Caco-2 (cell line): ENCODE data around the gene TGFBRAP1. TPM values are rescaled to one million over a fixed set of nuclear protein-coding genes. Genes with fewer than 3 reads are reported as not detected.

Experiments used
- BruUV-seq: library from RNA; stranded (reverse); fragments of 400-500 nt; replicated peaks from 2 replicates; lab custom pipeline; 2021; lab: Mats Ljungman, UMichigan
- CTCF ChIA-PET: fragments of 300-600 bp; sonication (Branson Sonifier 250); formaldehyde crosslinking; loops from one replicate; lab custom pipeline; 2022; ENCODE audit warnings: antibody characterized with exemption; lab: Charles Lee
- POLR2A ChIA-PET: fragments of 300-600 bp; sonication (Branson Sonifier 250); formaldehyde crosslinking; loops from one replicate; lab custom pipeline; 2022; ENCODE audit warnings: antibody characterized with exemption; lab: Charles Lee
- DNase-seq, 2 experiments: peaks; one replicate each; pipeline versions ENCODE4 v3.0.0 to v3.0.0-alpha.2; 2020 to 2022
- H3K27me3 ChIP-seq: replicated peaks from 2 replicates; pipeline ENCODE4 v1.6.0; 2011; ENCODE audit warnings: low read length; ENCODE audit not compliant: control insufficient read depth, insufficient read depth
- H3K36me3 ChIP-seq: 2 replicates; pipeline ENCODE4 v1.5.1; 2011; ENCODE audit warnings: low read length; ENCODE audit not compliant: control insufficient read depth, insufficient read depth
- H3K4me1 ChIP-seq: fragments of 250-450 bp; sonication (Bioruptor Pico); 2 replicates; pipeline ENCODE4 v1.5.1; 2020; ENCODE audit warnings: mild to moderate bottlenecking
- H3K4me3 ChIP-seq: 2 replicates; pipeline ENCODE4 v1.5.1; 2011; ENCODE audit warnings: low read depth, mild to moderate bottlenecking, control low read depth, low read length
- H3K9me3 ChIP-seq: fragments of 250-450 bp; sonication (Bioruptor Pico); 2 replicates; pipeline ENCODE4 v1.5.1; 2020; ENCODE audit warnings: mild to moderate bottlenecking, moderate library complexity
- H3K27ac Mint-ChIP-seq: one replicate; pipeline ENCODE4 v1.8.0; 2022; ENCODE audit warnings: mixed read lengths; ENCODE audit not compliant: unreplicated experiment
- H3K27me3 Mint-ChIP-seq: one replicate; pipeline ENCODE4 v1.8.0; 2022; ENCODE audit warnings: mixed read lengths; ENCODE audit not compliant: insufficient read depth, unreplicated experiment
- H3K36me3 Mint-ChIP-seq: one replicate; pipeline ENCODE4 v1.8.0; 2022; ENCODE audit warnings: mild to moderate bottlenecking, mixed read lengths; ENCODE audit not compliant: insufficient read depth, unreplicated experiment
- H3K4me1 Mint-ChIP-seq: one replicate; pipeline ENCODE4 v1.8.0; 2022; ENCODE audit warnings: low read depth, mixed read lengths; ENCODE audit not compliant: unreplicated experiment
- H3K4me3 Mint-ChIP-seq: one replicate; pipeline ENCODE4 v1.8.0; 2022; ENCODE audit warnings: mild to moderate bottlenecking, moderate library complexity, mixed read lengths; ENCODE audit not compliant: unreplicated experiment
- H3K9me3 Mint-ChIP-seq: one replicate; pipeline ENCODE4 v1.8.0; 2022; ENCODE audit warnings: mixed read lengths; ENCODE audit not compliant: unreplicated experiment
- intact Hi-C: fragments of 100-400 bp; cut with micrococcal nuclease; formaldehyde crosslinking; loops from one replicate; pipeline ENCODE4 v1.10.0; 2022; ENCODE audit not compliant: unreplicated experiment
- total RNA-seq: library from RNA; stranded (reverse); gene quantifications from 2 replicates; pipeline ENCODE4 v1.2.3, GENCODE V29; 2022
- TF ChIP-seq, protein P1 (sequence below), 2 experiments: fragments of 200-600 bp in 1 of 2; IDR thresholded peaks; 1 replicate in 1 of 2; 2 replicates in 1 of 2; pipeline versions ENCODE4 v1.5.1 to v1.8.0; 2011 to 2022; ENCODE audit warnings: antibody characterized with exemption in 1 of 2, control low read depth in 1 of 2, inconsistent platforms in 1 of 2, low read depth in 1 of 2, low read length in 1 of 2, mild to moderate bottlenecking in 1 of 2, moderate library complexity in 1 of 2; ENCODE audit not compliant: insufficient read depth in 1 of 2, severe bottlenecking in 1 of 2, unreplicated experiment in 1 of 2

Gene TGFBRAP1
- total RNA-seq, 1 experiment from 2014 or later = 26.0 TPM

DNA sequence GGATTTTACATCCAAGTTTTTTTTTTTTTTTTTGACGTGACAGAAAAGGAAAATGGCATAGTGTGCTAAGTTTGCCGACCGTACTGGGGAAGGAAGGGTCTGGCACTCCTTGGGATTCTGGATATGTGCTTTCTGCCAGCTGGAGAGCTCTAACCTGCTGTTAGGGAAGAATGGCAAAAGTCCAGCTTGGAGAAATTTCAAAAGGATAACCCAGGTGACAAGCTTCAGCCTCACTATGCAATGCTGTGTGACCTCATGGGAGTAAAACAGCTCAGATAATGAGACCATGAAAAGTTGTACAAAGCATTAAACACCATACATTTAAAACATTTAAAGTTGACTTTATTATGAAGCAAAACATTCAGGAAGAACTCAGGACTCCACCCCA, 98.3 kb downstream of the TGFBRAP1 start:
- H3K4me3 Mint-ChIP-seq = no peak overlapping the region
- no peaks in the 10 kb centered on the region for H3K4me1 Mint-ChIP-seq
- H3K36me3 Mint-ChIP-seq = no peaks in the 10 kb centered on the region
- H3K4me3 ChIP-seq = no peak overlapping the region
- H3K36me3 ChIP-seq = no peaks in the 10 kb centered on the region
- H3K27ac Mint-ChIP-seq = no peak overlapping the region
- no peaks in the 10 kb centered on the region for H3K4me1 ChIP-seq
- DNase-seq = no peak
- TF ChIP-seq, protein P1, sequence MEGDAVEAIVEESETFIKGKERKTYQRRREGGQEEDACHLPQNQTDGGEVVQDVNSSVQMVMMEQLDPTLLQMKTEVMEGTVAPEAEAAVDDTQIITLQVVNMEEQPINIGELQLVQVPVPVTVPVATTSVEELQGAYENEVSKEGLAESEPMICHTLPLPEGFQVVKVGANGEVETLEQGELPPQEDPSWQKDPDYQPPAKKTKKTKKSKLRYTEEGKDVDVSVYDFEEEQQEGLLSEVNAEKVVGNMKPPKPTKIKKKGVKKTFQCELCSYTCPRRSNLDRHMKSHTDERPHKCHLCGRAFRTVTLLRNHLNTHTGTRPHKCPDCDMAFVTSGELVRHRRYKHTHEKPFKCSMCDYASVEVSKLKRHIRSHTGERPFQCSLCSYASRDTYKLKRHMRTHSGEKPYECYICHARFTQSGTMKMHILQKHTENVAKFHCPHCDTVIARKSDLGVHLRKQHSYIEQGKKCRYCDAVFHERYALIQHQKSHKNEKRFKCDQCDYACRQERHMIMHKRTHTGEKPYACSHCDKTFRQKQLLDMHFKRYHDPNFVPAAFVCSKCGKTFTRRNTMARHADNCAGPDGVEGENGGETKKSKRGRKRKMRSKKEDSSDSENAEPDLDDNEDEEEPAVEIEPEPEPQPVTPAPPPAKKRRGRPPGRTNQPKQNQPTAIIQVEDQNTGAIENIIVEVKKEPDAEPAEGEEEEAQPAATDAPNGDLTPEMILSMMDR (IDR thresholded peaks at IDR 0.05; ENCODE audit: insufficient read depth in 1 of 2, low read depth in 1 of 2, low read length in 1 of 2, severe bottlenecking in 1 of 2, unreplicated experiment in 1 of 2) = no peak
- CTCF ChIA-PET = no interaction called here
- BruUV-seq = no TSS peak
- H3K27me3 Mint-ChIP-seq = peaks cover 12% of the 10 kb centered on the region
- H3K27me3 ChIP-seq = no peaks in the 10 kb centered on the region
- no peaks in the 10 kb centered on the region for H3K9me3 ChIP-seq
- intact Hi-C loops = no loop called here
- POLR2A ChIA-PET = no interaction called here
- no peaks in the 10 kb centered on the region for H3K9me3 Mint-ChIP-seq

DNA sequence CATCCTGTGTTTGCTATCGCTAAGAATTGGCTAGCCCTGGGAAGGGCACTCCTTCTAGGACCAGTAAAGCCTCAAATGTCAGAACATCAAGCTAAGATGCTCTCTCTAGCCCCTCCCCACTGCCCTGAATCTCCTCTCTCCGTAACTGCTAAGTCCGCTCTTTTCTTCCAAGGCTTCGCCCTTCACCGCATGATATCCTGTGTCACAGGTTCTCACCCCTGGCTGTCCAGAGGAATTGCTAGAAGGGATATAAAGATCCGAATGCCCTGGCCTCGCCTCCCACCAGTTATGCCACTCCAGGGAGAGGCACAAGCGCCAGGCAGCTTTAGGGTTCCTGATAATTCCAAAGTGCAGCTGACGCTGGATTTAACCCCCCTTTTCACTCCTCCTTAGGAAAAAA, 105.1 kb downstream of the TGFBRAP1 start:
- no peaks in the 10 kb centered on the region for H3K4me1 Mint-ChIP-seq
- Histone ChIP-seq H3K4me1 (no peaks in the 10 kb centered on the region), H3K9me3 (no peaks in the 10 kb centered on the region), H3K4me3 (no peak overlapping the region), H3K36me3 (no peaks in the 10 kb centered on the region), H3K27me3 (no peaks in the 10 kb centered on the region)
- H3K27me3 Mint-ChIP-seq = peaks cover 32% of the 10 kb centered on the region
- BruUV-seq = no TSS peak
- H3K9me3 Mint-ChIP-seq = no peaks in the 10 kb centered on the region
- H3K36me3 Mint-ChIP-seq = no peaks in the 10 kb centered on the region
- POLR2A ChIA-PET = no interaction called here
- DNase-seq = no peak
- CTCF ChIA-PET = no interaction called here
- intact Hi-C loops = no loop called here
- no peak overlapping the region for H3K27ac Mint-ChIP-seq
- TF ChIP-seq, protein P1 (IDR thresholded peaks at IDR 0.05; ENCODE audit: insufficient read depth in 1 of 2, low read depth in 1 of 2, low read length in 1 of 2, severe bottlenecking in 1 of 2, unreplicated experiment in 1 of 2) = no peak
- no peak overlapping the region for H3K4me3 Mint-ChIP-seq

DNA sequence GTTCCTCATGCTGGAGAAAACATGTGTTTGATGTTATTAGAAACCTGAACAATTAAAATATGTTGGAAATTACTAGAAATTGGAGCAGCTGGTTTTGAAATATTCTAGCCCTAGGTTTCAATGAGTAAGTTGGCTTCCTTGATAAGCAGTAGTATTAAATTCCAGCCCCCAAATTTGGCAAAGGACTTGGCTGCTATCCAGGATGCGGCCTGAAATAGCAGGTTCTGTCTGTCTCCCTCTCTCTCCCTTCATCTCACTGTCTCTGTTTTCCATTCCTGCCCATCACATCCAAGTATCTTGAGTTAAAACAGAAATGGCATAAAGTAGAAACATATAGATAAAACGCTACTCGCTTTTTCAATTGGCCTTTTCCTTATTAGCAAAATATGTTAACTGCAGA, 108.9 kb downstream of the TGFBRAP1 start:
- TF ChIP-seq, protein P1 (IDR thresholded peaks at IDR 0.05; ENCODE audit: insufficient read depth in 1 of 2, low read depth in 1 of 2, low read length in 1 of 2, severe bottlenecking in 1 of 2, unreplicated experiment in 1 of 2) = no peak
- Histone ChIP-seq H3K9me3 (no peaks in the 10 kb centered on the region), H3K4me1 (no peaks in the 10 kb centered on the region), H3K27me3 (no peaks in the 10 kb centered on the region; the same call in 1 of the 2 replicates), H3K4me3 (no peak overlapping the region), H3K36me3 (no peaks in the 10 kb centered on the region)
- H3K9me3 Mint-ChIP-seq = no peaks in the 10 kb centered on the region
- ChIA-PET CTCF (no interaction called here), POLR2A (no interaction called here)
- H3K36me3 Mint-ChIP-seq = no peaks in the 10 kb centered on the region
- no peak overlapping the region for H3K27ac Mint-ChIP-seq
- no TSS peak for BruUV-seq
- intact Hi-C loops = no loop called here
- no peak for DNase-seq
- no peaks in the 10 kb centered on the region for H3K4me1 Mint-ChIP-seq
- H3K27me3 Mint-ChIP-seq = peaks cover 23% of the 10 kb centered on the region
- H3K4me3 Mint-ChIP-seq = no peak overlapping the region
